HepG2 (cell line): ENCODE measurements around the gene CCDC88C. TPM values are rescaled to one million over a fixed set of nuclear protein-coding genes. Genes with fewer than 3 reads are reported as not detected.

Source experiments
- ATAC-seq: fragments of 200-7000 bp; cut with Tn5 transposase; 3 replicates; pipeline ENCODE4 v1.9.1; 2020; ENCODE audit warnings: mild to moderate bottlenecking, moderate library complexity
- BruUV-seq: library from RNA; stranded (reverse); fragments of 400-500 nt; replicated peaks from 2 replicates; lab custom pipeline; 2021; lab: Mats Ljungman, UMichigan
- CTCF ChIA-PET: fragments of 300-600 bp; formaldehyde crosslinking; extraction: SDS; loops from one replicate; lab custom pipeline; 2021; ENCODE audit warnings: low total read pairs, inconsistent platforms, low intra/inter-chr PET ratio; lab: Yijun Ruan, JAX
- POLR2A ChIA-PET: fragments of 350-600 bp; sonication (Branson Sonifier 250); formaldehyde crosslinking; loops from one replicate; lab custom pipeline; 2020; ENCODE audit warnings: antibody characterized with exemption, inconsistent platforms; lab: Yijun Ruan, JAX
- DNase-seq: peaks from one replicate; pipeline ENCODE4 v3.0.0-alpha.2; 2015; ENCODE audit warnings: low spot score
- FAIRE-seq: peaks from 3 replicates; lab custom pipeline; 2011; peaks lifted over from hg19 to GRCh38; lab: Jason Lieb, UNC
- H2AFZ ChIP-seq: one replicate; pipeline ENCODE4 v1.6.1; 2011; ENCODE audit warnings: low read length, inconsistent platforms
- H3K27ac ChIP-seq: fragments of 300-600 bp; 3 replicates; pipeline ENCODE4 v1.8.0; 2011; ENCODE audit warnings: mixed run types, mild to moderate bottlenecking, mixed read lengths, low read length, inconsistent platforms; ENCODE audit not compliant: insufficient read depth; ENCODE audit errors: extremely low read length
- H3K27me3 ChIP-seq, 2 experiments: fragments of 200-600 bp in 1 of 2; 2 replicates in 1 of 2; 3 replicates in 1 of 2; pipeline versions ENCODE4 v1.6.0 to v1.8.0; 2011; ENCODE audit warnings: low read length in 2 of 2, mild to moderate bottlenecking in 2 of 2, moderate library complexity in 2 of 2, inconsistent platforms in 1 of 2; ENCODE audit not compliant: insufficient read depth in 2 of 2, control insufficient read depth in 1 of 2
- H3K36me3 ChIP-seq, 2 experiments: fragments of 200-600 bp in 1 of 2; replicated peaks in 1 of 2; 2 replicates in 1 of 2; 3 replicates in 1 of 2; pipeline versions ENCODE4 v1.5.1 to v1.8.0; 2011; ENCODE audit warnings: low read length in 2 of 2, inconsistent platforms in 1 of 2; ENCODE audit not compliant: insufficient read depth in 2 of 2, control insufficient read depth in 1 of 2
- H3K4me1 ChIP-seq: 2 replicates; pipeline ENCODE4 v1.5.1; 2012; ENCODE audit warnings: low read length, inconsistent platforms; ENCODE audit not compliant: insufficient read depth
- H3K4me2 ChIP-seq: 2 replicates; pipeline ENCODE4 v1.6.0; 2011; ENCODE audit warnings: low read depth, low read length, inconsistent platforms
- H3K4me3 ChIP-seq, 3 experiments: fragments of 200-600 bp in 1 of 3; sonication (generic), shearing (Covaris generic) in 1 of 3; replicated peaks in 1 of 3; 2 replicates each; pipeline ENCODE4 v1.5.1; 2011 to 2016; ENCODE audit warnings: low read length in 3 of 3, inconsistent platforms in 2 of 3, low read depth in 2 of 3, mild to moderate bottlenecking in 2 of 3, control low read depth in 1 of 3, mixed read lengths in 1 of 3; ENCODE audit not compliant: insufficient read depth in 1 of 3
- H3K79me2 ChIP-seq: one replicate; pipeline ENCODE4 v1.6.1; 2011; ENCODE audit warnings: low read length, inconsistent platforms; ENCODE audit not compliant: insufficient read depth
- H3K9ac ChIP-seq: 2 replicates; pipeline ENCODE4 v1.6.0; 2011; ENCODE audit warnings: mild to moderate bottlenecking, low read depth, low read length, inconsistent platforms; ENCODE audit not compliant: insufficient read depth
- H3K9me3 ChIP-seq: 2 replicates; pipeline ENCODE4 v1.5.1; 2012; ENCODE audit warnings: mild to moderate bottlenecking, low read length
- H4K20me1 ChIP-seq: 2 replicates; pipeline ENCODE4 v1.6.0; 2011; ENCODE audit warnings: inconsistent platforms, mild to moderate bottlenecking, low read length, moderate library complexity; ENCODE audit not compliant: insufficient read depth
- AFF4 ChIP-seq: sonication (generic); formaldehyde crosslinking; IDR thresholded peaks from 2 replicates; pipeline ENCODE4 v1.4.0; 2020; ENCODE audit warnings: missing genetic modification reagents
- ARID4A ChIP-seq: sonication (generic); formaldehyde crosslinking; IDR thresholded peaks from 2 replicates; pipeline ENCODE4 v1.5.0; 2020; ENCODE audit warnings: mild to moderate bottlenecking, missing genetic modification reagents, borderline replicate concordance
- CBX1 ChIP-seq: IDR thresholded peaks from one replicate; pipeline ENCODE4 v1.6.1; 2016; ENCODE audit warnings: antibody characterized with exemption, low read depth
- CCAR2 ChIP-seq: fragments of 200-400 bp; formaldehyde crosslinking; optimal IDR thresholded peaks from 2 replicates; pipeline ENCODE3; 2018; ENCODE audit warnings: low read depth, mild to moderate bottlenecking, low read length, moderate library complexity
- CHCHD3 ChIP-seq: sonication (generic); formaldehyde crosslinking; IDR thresholded peaks from 2 replicates; pipeline ENCODE4 v1.8.0; 2022; ENCODE audit warnings: mild to moderate bottlenecking, missing genetic modification reagents, moderate library complexity
- DMAP1 ChIP-seq: IDR thresholded peaks from 2 replicates; pipeline ENCODE4 v1.6.1; 2016
- ZBTB26 ChIP-seq: IDR thresholded peaks from 2 replicates; pipeline ENCODE4 v1.6.1; 2016; ENCODE audit warnings: missing compliant biosample characterization, missing genetic modification reagents, borderline replicate concordance
- ZFP91 ChIP-seq: sonication (generic); formaldehyde crosslinking; IDR thresholded peaks from 2 replicates; pipeline ENCODE4 v1.9.0; 2022; ENCODE audit warnings: missing genetic modification reagents, mild to moderate bottlenecking, borderline replicate concordance
- ZNF280B ChIP-seq: sonication (generic); formaldehyde crosslinking; IDR thresholded peaks from 2 replicates; pipeline ENCODE4 v1.5.0; 2020; ENCODE audit warnings: missing genetic modification reagents, mild to moderate bottlenecking, borderline replicate concordance
- ZNF598 ChIP-seq: sonication (generic); formaldehyde crosslinking; IDR thresholded peaks from 2 replicates; pipeline ENCODE4 v1.5.1; 2020; ENCODE audit warnings: mild to moderate bottlenecking, missing genetic modification reagents, borderline replicate concordance
- WGBS: methylation state at CpG from one replicate; pipeline ENCODE4 v1.1.6; 2017; ENCODE audit warnings: low lambda C conversion rate; 5-methylcytosine and 5-hydroxymethylcytosine counted together
- in situ Hi-C: cut with HindIII; loops from 2 replicates; pipeline ENCODE4 v1.10.0; 2017; ENCODE audit warnings: low pct_unique_long_range_greater_than_20kb; ENCODE audit not compliant: extremely low pct_ligation_motif_present
- intact Hi-C: fragments of 100-400 bp; cut with micrococcal nuclease; formaldehyde crosslinking; loops from one replicate; pipeline ENCODE4 v1.10.0; 2022; ENCODE audit not compliant: unreplicated experiment
- polyA plus RNA-seq, 8 experiments: library from polyadenylated mRNA; depleted of rRNA in 3 of 8; stranded (reverse) in 7 of 8; unstranded in 1 of 8; fragments of >200 nt; fragmentation: Illumina TruSeq in 4 of 8; extraction: Trizol in 4 of 8; gene quantifications; 2 replicates each; pipeline versions ENCODE4 v1.2.1 to v1.2.3, GENCODE V29; 2011 to 2016; ENCODE audit warnings: low read depth in 4 of 8, missing spikeins in 1 of 8, mixed read lengths in 1 of 8; ENCODE audit not compliant: insufficient read depth in 1 of 8
- total RNA-seq, 5 experiments: library from RNA; depleted of rRNA; stranded (reverse); fragments of >200 nt; fragmentation: Illumina TruSeq; extraction: Trizol; gene quantifications; 2 replicates each; pipeline ENCODE4 v1.2.3, GENCODE V29; 2016; ENCODE audit warnings: low read depth in 1 of 5

CCDC88C gene
- total and polyA plus RNA-seq, 2 of the 13 experiments (the other 11 are each of a cell fraction or from before 2014, with no cell fraction given), result 3.6 to 11.7 TPM

GRCh38 chr14:91310606-91311283 is 106.9 kb downstream of the CCDC88C start:
- POLR2A ChIA-PET, result no interaction called here
- in situ Hi-C loops, result no loop called here
- TF ChIP-seq CHCHD3 (CRISPR knock-in tag), result no peak
- TF ChIP-seq ZNF598, result no peak
- no peak for TF ChIP-seq ZFP91 (CRISPR knock-in tag)
- no peak for TF ChIP-seq CCAR2
- TF ChIP-seq AFF4 (CRISPR knock-in tag), result no peak
- TF ChIP-seq ARID4A (CRISPR knock-in tag), result no peak
- no peak for TF ChIP-seq ZBTB26 (CRISPR knock-in tag)
- no peak for TF ChIP-seq DMAP1 (CRISPR knock-in tag)
- no peak for TF ChIP-seq ZNF280B (CRISPR knock-in tag)
- no peak for TF ChIP-seq CBX1

More at GRCh38 chr14:91310606-91311283, 106.9 kb downstream of the CCDC88C start:
- H3K9ac ChIP-seq, result no peak overlapping the region
- no peaks in the 10 kb centered on the region for H4K20me1 ChIP-seq
- DNase-seq, result no peak
- CTCF ChIA-PET, result no interaction called here
- no peaks in the 10 kb centered on the region for H3K27me3 ChIP-seq
- no peak overlapping the region for H2AFZ ChIP-seq
- intact Hi-C loops, result no loop called here
- 97% methylated on average over 13 of the region's 16 CpGs for WGBS
- BruUV-seq, result no TSS peak
- no peak for ATAC-seq
- H3K4me2 ChIP-seq, result no peak overlapping the region
- H3K4me3 ChIP-seq, result no peak overlapping the region
- H3K79me2 ChIP-seq, result no peaks in the 10 kb centered on the region
- H3K27ac ChIP-seq, result no peak overlapping the region
- H3K4me1 ChIP-seq, result no peaks in the 10 kb centered on the region
- H3K36me3 ChIP-seq, result peaks cover 22 to 65% of the 10 kb centered on the region in 2 experiments
- no peak for FAIRE-seq
- H3K9me3 ChIP-seq, result no peaks in the 10 kb centered on the region
